Lower leg skin (tissue), 4 donors: ENCODE results near the gene TMEM101. TPM values are rescaled to one million over a fixed set of nuclear protein-coding genes. Genes with fewer than 3 reads are reported as not detected.

ENCODE experiments used
- DNase-seq, 2 donors: peaks; one replicate each; pipeline ENCODE4 v3.0.0-alpha.2; 2019; ENCODE audit warnings: low spot score in 2 of 2
- H3K4me3 ChIP-seq: fragments of 200-600 bp; sonication (generic); 2 replicates; pipeline ENCODE4 v1.5.1; 2017; ENCODE audit warnings: mild to moderate bottlenecking, low read depth; ENCODE audit not compliant: poor library complexity, severe bottlenecking
- POLR2A ChIP-seq, 2 donors: fragments of 450-650 bp; IDR thresholded peaks; one replicate each; pipeline ENCODE4 v1.6.1; 2016 to 2017; ENCODE audit warnings: antibody characterized with exemption in 2 of 2, mild to moderate bottlenecking in 1 of 2, moderate library complexity in 1 of 2
- WGBS, 2 donors: methylation state at CpG; one replicate each; pipeline ENCODE4 v1.1.5; 2018; 5-methylcytosine and 5-hydroxymethylcytosine counted together
- intact Hi-C: fragments of 100-400 bp; cut with DNase I; formaldehyde crosslinking; loops from one replicate; pipeline ENCODE4 v1.15.0; 2023; ENCODE audit warnings: low total_unique reads
- total RNA-seq, 4 donors: library from RNA; depleted of rRNA; stranded (reverse); fragments of >200 nt; gene quantifications; one replicate each; pipeline ENCODE4 v1.1.0, GENCODE V29; 2016
- TF ChIP-seq, protein P1 (sequence below), 3 donors: fragments of 450-650 bp; IDR thresholded peaks; one replicate each; pipeline ENCODE4 v1.5.1; 2016; ENCODE audit warnings: antibody characterized with exemption in 3 of 3, mild to moderate bottlenecking in 3 of 3, moderate library complexity in 2 of 3

The TMEM101 gene
- 10 to 100 TPM; 28.4 to 48.0 (median 41.2) TPM for total RNA-seq

DNA sequence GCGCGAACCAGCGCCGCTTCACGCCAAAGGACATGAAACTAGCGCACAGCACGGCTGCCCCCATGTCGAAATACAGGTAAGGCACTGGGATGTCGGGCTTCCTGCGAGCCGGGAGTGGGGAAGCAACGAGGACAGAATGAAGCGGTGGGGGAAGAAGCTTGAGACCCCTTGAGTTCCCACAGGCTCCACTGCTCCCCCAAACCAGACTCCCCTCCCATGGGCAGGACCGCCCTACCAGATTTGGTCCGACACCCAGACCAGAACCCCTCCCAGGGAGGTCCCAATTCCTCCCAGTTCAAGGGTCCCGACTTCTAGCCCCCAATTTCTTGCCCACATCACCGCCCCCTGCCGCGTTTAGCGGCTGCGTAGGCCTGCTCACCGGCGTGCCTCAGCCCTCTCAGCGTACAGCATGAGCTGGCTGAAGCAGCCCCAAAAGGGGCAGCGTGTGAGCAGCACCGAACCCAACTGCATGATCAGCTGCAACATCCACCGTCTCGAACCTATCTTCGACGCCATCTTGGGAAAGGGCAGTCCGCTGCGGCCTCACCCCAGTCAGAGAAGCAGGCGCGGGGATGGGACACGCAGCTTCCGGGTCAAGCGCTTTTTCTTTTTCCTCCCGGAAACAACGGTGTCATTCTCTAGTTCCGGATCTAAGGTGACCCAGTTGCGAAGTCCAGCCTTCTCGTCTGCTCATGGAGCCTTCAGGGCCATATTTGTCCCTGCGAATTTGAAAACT lies at the start of gene TMEM101:
Gene TMEM101, minus strand, starts transcription at position 527 of the 736 bp plus-strand sequence. Its CDS starts 11 bp downstream, at position 516.
- TF ChIP-seq POLR2A (IDR thresholded peaks at IDR 0.05): no peak
- DNase-seq: peak; percentile 90 to 98
- WGBS, 2 donors: 0 to 1% methylated on average over 37 to 43 of the region's 43 CpGs
- intact Hi-C loops: no loop called here
- H3K4me3 ChIP-seq: peak within 1 kb of the TSS; percentile 92

DNA sequence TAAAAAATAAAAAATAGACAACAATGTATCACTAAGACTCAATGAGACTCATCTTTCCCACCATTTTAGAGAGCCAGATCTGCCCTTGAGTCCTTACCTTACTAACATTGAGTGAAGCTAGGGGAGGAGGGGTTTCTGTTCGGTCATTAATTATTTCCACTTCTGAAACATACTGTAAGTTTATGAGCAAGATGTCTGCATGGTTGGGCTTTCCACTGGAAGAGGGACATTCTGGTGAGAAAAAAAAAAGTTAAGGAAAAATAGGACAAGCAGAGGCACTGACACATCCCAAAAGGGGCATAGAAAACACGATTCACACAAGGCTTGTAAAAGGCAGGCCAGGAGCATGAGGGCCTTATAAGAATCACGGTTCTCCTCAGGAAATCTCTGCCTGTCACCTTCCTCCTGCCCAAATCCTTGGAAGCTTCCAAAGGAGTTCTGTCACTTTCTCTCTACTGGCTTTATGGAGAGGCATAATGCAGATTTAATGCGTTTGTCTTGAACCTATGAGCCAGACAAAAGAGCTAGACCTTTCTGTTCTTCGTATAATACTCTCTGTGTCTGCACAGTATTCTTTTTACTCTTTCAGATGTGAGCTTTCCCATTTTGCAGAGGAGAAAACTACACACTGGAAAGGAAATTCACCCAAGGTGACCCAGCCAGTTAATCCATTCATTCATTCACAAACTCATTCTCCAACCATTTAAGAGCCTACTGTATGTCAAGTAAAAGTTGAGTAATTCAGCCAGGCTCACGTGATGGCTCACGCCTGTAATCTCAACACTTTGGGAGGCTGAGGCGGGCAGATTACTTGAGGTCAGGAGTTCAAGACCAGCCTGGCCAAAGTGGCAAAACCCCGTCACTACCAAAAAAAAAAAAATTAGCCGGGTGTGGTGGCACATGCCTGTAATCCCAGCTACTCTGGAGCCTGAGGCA lies 49.2 kb upstream of the TMEM101 start:
- H3K4me3 ChIP-seq: no peak overlapping the region
- 57 to 69% methylated on average over 10 of the region's 10 CpGs for WGBS, 2 donors
- DNase-seq: no peak

GRCh38 chr17:44062871-44063270 lies 48.1 kb upstream of the TMEM101 start:
- intact Hi-C loops: no loop called here
- TF ChIP-seq POLR2A (IDR thresholded peaks at IDR 0.05): no peak
- TF ChIP-seq, protein P1, sequence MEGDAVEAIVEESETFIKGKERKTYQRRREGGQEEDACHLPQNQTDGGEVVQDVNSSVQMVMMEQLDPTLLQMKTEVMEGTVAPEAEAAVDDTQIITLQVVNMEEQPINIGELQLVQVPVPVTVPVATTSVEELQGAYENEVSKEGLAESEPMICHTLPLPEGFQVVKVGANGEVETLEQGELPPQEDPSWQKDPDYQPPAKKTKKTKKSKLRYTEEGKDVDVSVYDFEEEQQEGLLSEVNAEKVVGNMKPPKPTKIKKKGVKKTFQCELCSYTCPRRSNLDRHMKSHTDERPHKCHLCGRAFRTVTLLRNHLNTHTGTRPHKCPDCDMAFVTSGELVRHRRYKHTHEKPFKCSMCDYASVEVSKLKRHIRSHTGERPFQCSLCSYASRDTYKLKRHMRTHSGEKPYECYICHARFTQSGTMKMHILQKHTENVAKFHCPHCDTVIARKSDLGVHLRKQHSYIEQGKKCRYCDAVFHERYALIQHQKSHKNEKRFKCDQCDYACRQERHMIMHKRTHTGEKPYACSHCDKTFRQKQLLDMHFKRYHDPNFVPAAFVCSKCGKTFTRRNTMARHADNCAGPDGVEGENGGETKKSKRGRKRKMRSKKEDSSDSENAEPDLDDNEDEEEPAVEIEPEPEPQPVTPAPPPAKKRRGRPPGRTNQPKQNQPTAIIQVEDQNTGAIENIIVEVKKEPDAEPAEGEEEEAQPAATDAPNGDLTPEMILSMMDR (IDR thresholded peaks at IDR 0.05): no peak
- no peak for DNase-seq
- WGBS, 2 donors: 91 to 93% methylated on average over 15 of the region's 15 CpGs
- no peak overlapping the region for H3K4me3 ChIP-seq

More for the DNA sequence above, 49.2 kb upstream of the TMEM101 start:
- no peak for TF ChIP-seq POLR2A (IDR thresholded peaks at IDR 0.05)
- TF ChIP-seq, protein P1 (IDR thresholded peaks at IDR 0.05): no peak
- intact Hi-C loops: no loop called here

DNA sequence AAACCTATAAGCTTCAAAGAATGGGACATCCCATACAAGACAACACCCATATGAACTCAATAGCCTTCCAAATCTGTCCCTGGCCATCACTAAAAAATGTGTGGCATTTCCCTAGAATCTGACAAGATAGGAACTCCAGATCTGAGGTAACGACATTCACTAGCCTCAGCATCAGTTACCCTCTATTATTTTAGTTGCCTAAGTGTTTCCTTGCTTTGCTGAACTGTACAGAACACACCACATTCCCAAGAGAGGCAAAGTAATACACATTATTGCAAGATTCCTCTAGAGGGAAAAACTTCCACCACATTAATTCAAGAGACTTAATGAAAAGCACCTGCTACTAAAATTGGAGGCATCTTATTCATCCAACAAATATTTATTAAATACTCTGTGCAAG lies 46.7 kb upstream of the TMEM101 start:
- intact Hi-C loops: no loop called here

GRCh38 chr17:44059101-44059892 lies 44.5 kb upstream of the TMEM101 start:
- WGBS, 2 donors: 92 to 93% methylated on average over 14 of the region's 14 CpGs
- H3K4me3 ChIP-seq: no peak overlapping the region
- DNase-seq: no peak
- no peak for TF ChIP-seq POLR2A (IDR thresholded peaks at IDR 0.05)
- TF ChIP-seq, protein P1 (IDR thresholded peaks at IDR 0.05): no peak
- intact Hi-C loops: no loop called here

More for the DNA sequence above, 46.7 kb upstream of the TMEM101 start:
- DNase-seq: no peak
- TF ChIP-seq POLR2A (IDR thresholded peaks at IDR 0.05): no peak
- TF ChIP-seq, protein P1 (IDR thresholded peaks at IDR 0.05): no peak
- 57 to 79% methylated on average over 1 of the region's 1 CpG for WGBS, 2 donors
- H3K4me3 ChIP-seq: no peak overlapping the region
